HEK293 (cell line): ENCODE measurements around the gene THRAP3.

Experiments used
- CTCF ChIA-PET: fragments of 350-600 bp; formaldehyde crosslinking; extraction: SDS; loops from one replicate; lab custom pipeline; 2021; ENCODE audit warnings: antibody characterized with exemption; lab: Yijun Ruan, JAX
- POLR2A ChIA-PET: fragments of 300-600 bp; formaldehyde crosslinking; extraction: SDS; loops from one replicate; lab custom pipeline; 2020; ENCODE audit warnings: antibody characterized with exemption, inconsistent platforms; lab: Yijun Ruan, JAX
- H3K27ac ChIP-seq: fragments of 200-500 bp; sonication (Bioruptor generic); 2 replicates; pipeline ENCODE4 v1.5.1; 2014; ENCODE audit warnings: low read depth, low read length, control low read depth, inconsistent platforms; ENCODE audit errors: extremely low read depth
- H3K36me3 ChIP-seq, 2 experiments: fragments of 200-500 bp in 1 of 2; sonication (Bioruptor generic) in 1 of 2; 1 replicate in 1 of 2; 2 replicates in 1 of 2; pipeline ENCODE4 v1.5.1; 2014 to 2017; ENCODE audit warnings: inconsistent platforms in 2 of 2, low read length in 2 of 2; ENCODE audit not compliant: control insufficient read depth in 2 of 2, insufficient read depth in 1 of 2
- H3K4me1 ChIP-seq: fragments of 200-500 bp; sonication (Bioruptor generic); 2 replicates; pipeline ENCODE4 v1.5.1; 2014; ENCODE audit warnings: mild to moderate bottlenecking, low read length, inconsistent platforms; ENCODE audit not compliant: control insufficient read depth, insufficient read depth
- H3K4me3 ChIP-seq: 2 replicates; pipeline ENCODE4 v1.5.1; 2011; ENCODE audit warnings: low read depth, mild to moderate bottlenecking, control low read depth, low read length, moderate library complexity
- H3K9me3 ChIP-seq: fragments of 200-500 bp; sonication (Bioruptor generic); 2 replicates; pipeline ENCODE4 v1.5.1; 2014; ENCODE audit warnings: low read depth, low read length, inconsistent platforms; ENCODE audit not compliant: control insufficient read depth, insufficient read depth
- EGR2 ChIP-seq: fragments of 450-650 bp; formaldehyde crosslinking; IDR thresholded peaks from 2 replicates; pipeline ENCODE4 v1.5.1; 2016; ENCODE audit warnings: low read depth, missing biosample characterization, missing genetic modification characterization
- IKZF3 ChIP-seq: fragments of 450-650 bp; IDR thresholded peaks from 2 replicates; pipeline ENCODE4 v1.5.0; 2018; ENCODE audit warnings: missing biosample characterization, mild to moderate bottlenecking, missing genetic modification characterization, moderate library complexity
- KLF8 ChIP-seq: fragments of 450-650 bp; formaldehyde crosslinking; IDR thresholded peaks from 2 replicates; pipeline ENCODE4 v1.5.1; 2016; ENCODE audit warnings: missing biosample characterization, missing genetic modification characterization
- KLF9 ChIP-seq: fragments of 450-650 bp; formaldehyde crosslinking; IDR thresholded peaks from 2 replicates; pipeline ENCODE4 v1.5.1; 2016; ENCODE audit warnings: missing biosample characterization, missing genetic modification characterization, low read depth
- PRDM1 ChIP-seq: fragments of 450-650 bp; formaldehyde crosslinking; IDR thresholded peaks from 2 replicates; pipeline ENCODE4; 2016; ENCODE audit warnings: missing biosample characterization, missing genetic modification characterization
- SP7 ChIP-seq: fragments of 450-650 bp; formaldehyde crosslinking; IDR thresholded peaks from 2 replicates; pipeline ENCODE4 v1.5.1; 2016; ENCODE audit warnings: missing biosample characterization, missing genetic modification characterization
- ZBTB1 ChIP-seq: fragments of 450-650 bp; formaldehyde crosslinking; IDR thresholded peaks from 2 replicates; pipeline ENCODE4 v1.5.1; 2016; ENCODE audit warnings: missing biosample characterization, missing genetic modification characterization
- ZBTB21 ChIP-seq: fragments of 450-650 bp; formaldehyde crosslinking; IDR thresholded peaks from 2 replicates; pipeline ENCODE4 v1.5.1; 2017; ENCODE audit warnings: missing biosample characterization, missing genetic modification characterization
- ZNF112 ChIP-seq: fragments of 450-650 bp; formaldehyde crosslinking; IDR thresholded peaks from 2 replicates; pipeline ENCODE4 v1.5.0; 2017; ENCODE audit warnings: missing biosample characterization, missing genetic modification characterization
- ZNF138 ChIP-seq: fragments of 450-650 bp; formaldehyde crosslinking; IDR thresholded peaks from 2 replicates; pipeline ENCODE4 v1.5.1; 2016; ENCODE audit warnings: missing biosample characterization, missing genetic modification characterization, borderline replicate concordance
- ZNF184 ChIP-seq: fragments of 450-650 bp; IDR thresholded peaks from 2 replicates; pipeline ENCODE4 v1.5.1; 2018; ENCODE audit warnings: missing biosample characterization, mild to moderate bottlenecking, missing genetic modification characterization
- ZNF292 ChIP-seq: fragments of 450-650 bp; formaldehyde crosslinking; IDR thresholded peaks from 2 replicates; pipeline ENCODE4 v1.5.1; 2016; ENCODE audit warnings: low read depth, missing biosample characterization, missing genetic modification characterization, borderline replicate concordance
- ZNF324 ChIP-seq: fragments of 450-650 bp; formaldehyde crosslinking; IDR thresholded peaks from 2 replicates; pipeline ENCODE4 v1.5.1; 2016; ENCODE audit warnings: missing biosample characterization, missing genetic modification characterization
- ZNF366 ChIP-seq: fragments of 450-650 bp; formaldehyde crosslinking; conservative IDR thresholded peaks from 2 replicates; pipeline ENCODE4 v1.5.1; 2016; ENCODE audit warnings: missing biosample characterization, missing genetic modification characterization
- ZNF473 ChIP-seq: fragments of 450-650 bp; formaldehyde crosslinking; IDR thresholded peaks from 2 replicates; pipeline ENCODE4 v1.5.1; 2017; ENCODE audit warnings: missing biosample characterization, missing genetic modification characterization
- ZNF514 ChIP-seq: fragments of 450-650 bp; formaldehyde crosslinking; IDR thresholded peaks from 2 replicates; pipeline ENCODE4 v1.5.1; 2016; ENCODE audit warnings: missing biosample characterization, missing genetic modification characterization
- ZNF558 ChIP-seq: fragments of 450-650 bp; formaldehyde crosslinking; IDR thresholded peaks from 2 replicates; pipeline ENCODE4 v1.5.1; 2016; ENCODE audit warnings: missing biosample characterization, missing genetic modification characterization
- ZNF596 ChIP-seq: fragments of 450-650 bp; IDR thresholded peaks from 2 replicates; pipeline ENCODE4 v1.5.0; 2018; ENCODE audit warnings: missing biosample characterization, mild to moderate bottlenecking, missing genetic modification characterization, moderate library complexity
- ZNF664 ChIP-seq: fragments of 450-650 bp; formaldehyde crosslinking; IDR thresholded peaks from 2 replicates; pipeline ENCODE4 v1.5.1; 2016; ENCODE audit warnings: missing biosample characterization, missing genetic modification characterization
- ZSCAN23 ChIP-seq: fragments of 450-650 bp; formaldehyde crosslinking; IDR thresholded peaks from 2 replicates; pipeline ENCODE4 v1.5.1; 2016; ENCODE audit warnings: missing biosample characterization, missing genetic modification characterization
- ZXDB ChIP-seq: fragments of 450-650 bp; formaldehyde crosslinking; IDR thresholded peaks from 2 replicates; pipeline ENCODE4 v1.5.1; 2016; ENCODE audit warnings: missing biosample characterization, missing genetic modification characterization
- TF ChIP-seq, protein P1 (sequence below): fragments of 450-650 bp; formaldehyde crosslinking; conservative IDR thresholded peaks from 2 replicates; pipeline ENCODE4 v1.5.1; 2016; ENCODE audit warnings: low read depth, missing biosample characterization, missing genetic modification characterization
- TF ChIP-seq, protein P2 (sequence below): fragments of 450-650 bp; formaldehyde crosslinking; IDR thresholded peaks from 2 replicates; pipeline ENCODE4 v1.5.1; 2017; ENCODE audit warnings: missing biosample characterization, missing genetic modification characterization
- TF ChIP-seq, protein P3 (sequence below): fragments of 450-650 bp; formaldehyde crosslinking; IDR thresholded peaks from 2 replicates; pipeline ENCODE4 v1.5.1; 2017; ENCODE audit warnings: missing biosample characterization, missing genetic modification characterization
- TF ChIP-seq, protein P4 (sequence below): fragments of 450-650 bp; formaldehyde crosslinking; IDR thresholded peaks from 2 replicates; pipeline ENCODE4 v1.5.1; 2017; ENCODE audit warnings: missing biosample characterization, mild to moderate bottlenecking, missing genetic modification characterization, moderate library complexity

Gene THRAP3

DNA sequence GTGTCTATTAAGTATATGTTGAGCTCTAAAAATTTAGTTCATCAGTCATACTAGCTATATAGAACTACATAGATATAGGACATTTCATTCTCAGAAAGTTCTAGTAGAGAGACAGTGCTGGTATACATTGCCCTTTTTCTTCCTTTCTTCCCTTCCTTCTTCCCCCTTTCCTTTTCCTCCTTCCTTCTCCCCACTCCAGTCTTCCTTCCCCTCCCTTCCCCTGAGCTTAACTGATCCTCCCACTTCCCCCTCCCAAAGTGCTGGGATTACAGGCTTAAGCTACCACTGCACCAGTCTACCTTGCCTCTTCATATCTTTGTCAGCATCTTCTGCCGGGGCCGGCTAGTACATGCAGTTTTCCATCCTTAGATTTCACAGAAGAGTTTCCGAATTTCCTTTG is 12.1 kb downstream of the THRAP3 start:
- H3K27ac ChIP-seq, result no peak overlapping the region
- TF ChIP-seq ZBTB21 (tag by site-specific recombination) (no peak), EGR2 (tag by site-specific recombination) (0 out of 2 replicates have a peak, but pooled peaks have one; percentile 17), IKZF3 (tag by site-specific recombination) (peak; percentile 39), ZSCAN23 (tag by site-specific recombination) (no peak), ZNF664 (0 out of 2 replicates have a peak, but pooled peaks have one; percentile 11), ZNF292 (tag by site-specific recombination) (no peak), PRDM1 (tag by site-specific recombination) (peak; percentile 91), ZNF112 (tag by site-specific recombination) (no peak), ZNF366 (tag by site-specific recombination) (peak; percentile 88), ZNF473 (no peak), ZXDB (tag by site-specific recombination) (0 out of 2 replicates have a peak, but pooled peaks have one; percentile 6), ZNF138 (tag by site-specific recombination) (no peak), ZNF558 (tag by site-specific recombination) (no peak)
- TF ChIP-seq, protein P1, sequence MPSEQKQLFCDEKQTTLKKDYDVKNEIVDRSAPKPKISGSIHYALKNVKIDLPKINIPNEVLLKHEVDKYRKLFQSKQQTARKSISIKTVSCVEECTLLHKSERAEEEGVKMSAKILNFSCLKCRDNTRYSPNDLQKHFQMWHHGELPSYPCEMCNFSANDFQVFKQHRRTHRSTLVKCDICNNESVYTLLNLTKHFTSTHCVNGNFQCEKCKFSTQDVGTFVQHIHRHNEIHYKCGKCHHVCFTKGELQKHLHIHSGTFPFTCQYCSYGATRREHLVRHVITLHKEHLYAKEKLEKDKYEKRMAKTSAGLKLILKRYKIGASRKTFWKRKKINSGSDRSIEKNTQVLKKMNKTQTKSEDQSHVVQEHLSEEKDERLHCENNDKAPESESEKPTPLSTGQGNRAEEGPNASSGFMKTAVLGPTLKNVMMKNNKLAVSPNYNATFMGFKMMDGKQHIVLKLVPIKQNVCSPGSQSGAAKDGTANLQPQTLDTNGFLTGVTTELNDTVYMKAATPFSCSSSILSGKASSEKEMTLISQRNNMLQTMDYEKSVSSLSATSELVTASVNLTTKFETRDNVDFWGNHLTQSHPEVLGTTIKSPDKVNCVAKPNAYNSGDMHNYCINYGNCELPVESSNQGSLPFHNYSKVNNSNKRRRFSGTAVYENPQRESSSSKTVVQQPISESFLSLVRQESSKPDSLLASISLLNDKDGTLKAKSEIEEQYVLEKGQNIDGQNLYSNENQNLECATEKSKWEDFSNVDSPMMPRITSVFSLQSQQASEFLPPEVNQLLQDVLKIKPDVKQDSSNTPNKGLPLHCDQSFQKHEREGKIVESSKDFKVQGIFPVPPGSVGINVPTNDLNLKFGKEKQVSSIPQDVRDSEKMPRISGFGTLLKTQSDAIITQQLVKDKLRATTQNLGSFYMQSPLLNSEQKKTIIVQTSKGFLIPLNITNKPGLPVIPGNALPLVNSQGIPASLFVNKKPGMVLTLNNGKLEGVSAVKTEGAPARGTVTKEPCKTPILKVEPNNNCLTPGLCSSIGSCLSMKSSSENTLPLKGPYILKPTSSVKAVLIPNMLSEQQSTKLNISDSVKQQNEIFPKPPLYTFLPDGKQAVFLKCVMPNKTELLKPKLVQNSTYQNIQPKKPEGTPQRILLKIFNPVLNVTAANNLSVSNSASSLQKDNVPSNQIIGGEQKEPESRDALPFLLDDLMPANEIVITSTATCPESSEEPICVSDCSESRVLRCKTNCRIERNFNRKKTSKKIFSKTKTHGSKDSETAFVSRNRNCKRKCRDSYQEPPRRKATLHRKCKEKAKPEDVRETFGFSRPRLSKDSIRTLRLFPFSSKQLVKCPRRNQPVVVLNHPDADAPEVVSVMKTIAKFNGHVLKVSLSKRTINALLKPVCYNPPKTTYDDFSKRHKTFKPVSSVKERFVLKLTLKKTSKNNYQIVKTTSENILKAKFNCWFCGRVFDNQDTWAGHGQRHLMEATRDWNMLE (tag by site-specific recombination), result no peak
- TF ChIP-seq, protein P2, sequence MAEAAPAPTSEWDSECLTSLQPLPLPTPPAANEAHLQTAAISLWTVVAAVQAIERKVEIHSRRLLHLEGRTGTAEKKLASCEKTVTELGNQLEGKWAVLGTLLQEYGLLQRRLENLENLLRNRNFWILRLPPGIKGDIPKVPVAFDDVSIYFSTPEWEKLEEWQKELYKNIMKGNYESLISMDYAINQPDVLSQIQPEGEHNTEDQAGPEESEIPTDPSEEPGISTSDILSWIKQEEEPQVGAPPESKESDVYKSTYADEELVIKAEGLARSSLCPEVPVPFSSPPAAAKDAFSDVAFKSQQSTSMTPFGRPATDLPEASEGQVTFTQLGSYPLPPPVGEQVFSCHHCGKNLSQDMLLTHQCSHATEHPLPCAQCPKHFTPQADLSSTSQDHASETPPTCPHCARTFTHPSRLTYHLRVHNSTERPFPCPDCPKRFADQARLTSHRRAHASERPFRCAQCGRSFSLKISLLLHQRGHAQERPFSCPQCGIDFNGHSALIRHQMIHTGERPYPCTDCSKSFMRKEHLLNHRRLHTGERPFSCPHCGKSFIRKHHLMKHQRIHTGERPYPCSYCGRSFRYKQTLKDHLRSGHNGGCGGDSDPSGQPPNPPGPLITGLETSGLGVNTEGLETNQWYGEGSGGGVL (tag by site-specific recombination), result peak; percentile 49; the same call in 1 of the 2 replicates
- TF ChIP-seq, protein P3, sequence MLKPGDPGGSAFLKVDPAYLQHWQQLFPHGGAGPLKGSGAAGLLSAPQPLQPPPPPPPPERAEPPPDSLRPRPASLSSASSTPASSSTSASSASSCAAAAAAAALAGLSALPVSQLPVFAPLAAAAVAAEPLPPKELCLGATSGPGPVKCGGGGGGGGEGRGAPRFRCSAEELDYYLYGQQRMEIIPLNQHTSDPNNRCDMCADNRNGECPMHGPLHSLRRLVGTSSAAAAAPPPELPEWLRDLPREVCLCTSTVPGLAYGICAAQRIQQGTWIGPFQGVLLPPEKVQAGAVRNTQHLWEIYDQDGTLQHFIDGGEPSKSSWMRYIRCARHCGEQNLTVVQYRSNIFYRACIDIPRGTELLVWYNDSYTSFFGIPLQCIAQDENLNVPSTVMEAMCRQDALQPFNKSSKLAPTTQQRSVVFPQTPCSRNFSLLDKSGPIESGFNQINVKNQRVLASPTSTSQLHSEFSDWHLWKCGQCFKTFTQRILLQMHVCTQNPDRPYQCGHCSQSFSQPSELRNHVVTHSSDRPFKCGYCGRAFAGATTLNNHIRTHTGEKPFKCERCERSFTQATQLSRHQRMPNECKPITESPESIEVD (tag by site-specific recombination), result no peak
- ChIA-PET POLR2A (interaction anchor here (0.6 to 2.5 kb wide), 2 partner anchors 12 to 32 kb away, joined by 3 to 9 read pairs; partner anchors contain the start of gene THRAP3), CTCF (interaction anchor here (0.6 to 0.7 kb wide), 3 partner anchors 69 to 371 kb away, joined by 3 to 4 read pairs (median 4); no protein-coding TSS in a partner anchor)
- H3K4me1 ChIP-seq, result peaks cover 6% of the 10 kb centered on the region; the same call in 1 of the 2 replicates
- no peak overlapping the region for H3K4me3 ChIP-seq
- no peaks in the 10 kb centered on the region for H3K9me3 ChIP-seq
- H3K36me3 ChIP-seq, result peaks cover 22 to 38% of the 10 kb centered on the region in 2 experiments

DNA sequence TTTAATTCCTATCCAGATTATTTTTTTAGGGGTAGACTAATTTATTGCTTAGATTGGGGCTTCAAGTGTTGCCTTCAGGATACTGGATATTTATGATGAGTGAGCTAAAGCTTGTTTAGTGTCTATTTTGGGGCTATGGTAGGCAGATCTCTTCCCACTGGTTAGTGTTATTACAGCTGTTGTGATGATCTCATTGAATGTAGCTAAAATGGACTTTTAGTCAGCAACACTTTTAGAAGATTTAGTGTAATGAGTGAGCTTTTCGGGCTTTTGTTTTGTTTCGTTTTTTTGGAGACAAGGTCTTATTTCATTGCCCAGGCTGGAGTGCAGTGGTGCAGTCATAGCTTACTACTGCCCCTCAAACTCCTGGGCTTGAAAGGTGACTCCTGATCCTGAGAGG is 14.2 kb downstream of the THRAP3 start:
- no peak overlapping the region for H3K27ac ChIP-seq
- peaks cover 30 to 32% of the 10 kb centered on the region in 2 experiments for H3K36me3 ChIP-seq
- no peak overlapping the region for H3K4me3 ChIP-seq
- H3K9me3 ChIP-seq, result no peaks in the 10 kb centered on the region
- peaks cover 6% of the 10 kb centered on the region; the same call in 1 of the 2 replicates for H3K4me1 ChIP-seq
- ChIA-PET CTCF (interaction anchor here (0.8 kb wide), 1 partner anchor 48 kb away, joined by 3 read pairs; no protein-coding TSS in a partner anchor), POLR2A (no interaction called here)
- no peak for TF ChIP-seq ZNF596 (tag by site-specific recombination)
- TF ChIP-seq SP7 (tag by site-specific recombination), result peak; percentile 57; the same call in 1 of the 2 replicates
- peak; percentile 19; the same call in 1 of the 2 replicates for TF ChIP-seq KLF8 (tag by site-specific recombination)
- TF ChIP-seq ZNF366 (tag by site-specific recombination), result peak; percentile 69; the same call in 1 of the 2 replicates
- TF ChIP-seq ZNF184 (tag by site-specific recombination), result no peak; the same call in 1 of the 2 replicates
- TF ChIP-seq, protein P4, sequence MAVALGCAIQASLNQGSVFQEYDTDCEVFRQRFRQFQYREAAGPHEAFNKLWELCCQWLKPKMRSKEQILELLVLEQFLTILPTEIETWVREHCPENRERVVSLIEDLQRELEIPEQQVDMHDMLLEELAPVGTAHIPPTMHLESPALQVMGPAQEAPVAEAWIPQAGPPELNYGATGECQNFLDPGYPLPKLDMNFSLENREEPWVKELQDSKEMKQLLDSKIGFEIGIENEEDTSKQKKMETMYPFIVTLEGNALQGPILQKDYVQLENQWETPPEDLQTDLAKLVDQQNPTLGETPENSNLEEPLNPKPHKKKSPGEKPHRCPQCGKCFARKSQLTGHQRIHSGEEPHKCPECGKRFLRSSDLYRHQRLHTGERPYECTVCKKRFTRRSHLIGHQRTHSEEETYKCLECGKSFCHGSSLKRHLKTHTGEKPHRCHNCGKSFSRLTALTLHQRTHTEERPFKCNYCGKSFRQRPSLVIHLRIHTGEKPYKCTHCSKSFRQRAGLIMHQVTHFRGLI (tag by site-specific recombination), result no peak
- 0 out of 2 replicates have a peak, but pooled peaks have one; percentile 70 for TF ChIP-seq ZNF324 (tag by site-specific recombination)
- no peak; the same call in 1 of the 2 replicates for TF ChIP-seq ZBTB1
- no peak for TF ChIP-seq ZNF514 (tag by site-specific recombination)
- TF ChIP-seq KLF9, result no peak
